T-cell (primary cell): ENCODE measurements around the gene DNAAF5. TPM values are rescaled to one million over a fixed set of nuclear protein-coding genes. Genes with fewer than 3 reads are reported as not detected.
"Not testable (repeated sequence)": the region's sequence is repeated elsewhere in the genome, so short reads cannot be mapped to it uniquely, and the experiment has no call there.

Source experiments
- ATAC-seq, 4 experiments: fragments of 200-7000 bp in 3 of 4; fragments of 150-1000 bp in 1 of 4; cut with Tn5 transposase; replicated peaks in 1 of 4; 1 replicate in 3 of 4; 2 replicates in 1 of 4; pipeline ENCODE4 v1.10.0; 2021; ENCODE audit warnings: moderate library complexity in 3 of 4, mild to moderate bottlenecking in 2 of 4, moderate number of reproducible peaks in 1 of 4
- CTCF ChIA-PET, 2 donors: fragments of 300-600 bp; sonication (Branson Sonifier 250); formaldehyde crosslinking; loops; one replicate each; lab custom pipeline; 2022; ENCODE audit warnings: antibody characterized with exemption in 2 of 2; lab: Charles Lee
- POLR2A ChIA-PET, 2 donors: fragments of 300-600 bp; sonication (Branson Sonifier 250); formaldehyde crosslinking; loops; one replicate each; lab custom pipeline; 2022; ENCODE audit warnings: antibody characterized with exemption in 2 of 2; lab: Charles Lee
- DNase-seq, 35 experiments: peaks; one replicate each; pipeline versions ENCODE4 v3.0.0 to v3.0.0-alpha.2; 2013 to 2023
- H3K27ac ChIP-seq: one replicate; pipeline ENCODE4 v1.5.1; 2013; ENCODE audit warnings: low read length
- H3K27me3 ChIP-seq, 2 experiments: replicated peaks in 1 of 2; 1 replicate in 1 of 2; 2 replicates in 1 of 2; pipeline versions ENCODE4 v1.6.1 to v1.7.0; 2013; ENCODE audit warnings: low read length in 1 of 2, mixed read lengths in 1 of 2; ENCODE audit not compliant: control insufficient read depth in 2 of 2, insufficient read depth in 2 of 2; ENCODE audit errors: extremely low read depth in 1 of 2
- H3K36me3 ChIP-seq, 2 donors: 1 replicate in 1 of 2; 2 replicates in 1 of 2; pipeline versions ENCODE4 v1.6.1 to v1.7.0; 2013; ENCODE audit warnings: low read length in 1 of 2; ENCODE audit not compliant: control insufficient read depth in 2 of 2, insufficient read depth in 1 of 2; ENCODE audit errors: extremely low read depth in 1 of 2
- H3K4me1 ChIP-seq, 2 experiments: 1 replicate in 1 of 2; 2 replicates in 1 of 2; pipeline versions ENCODE4 v1.6.1 to v1.7.0; 2013; ENCODE audit warnings: low read length in 2 of 2, mixed read lengths in 1 of 2; ENCODE audit not compliant: insufficient read depth in 2 of 2, control insufficient read depth in 1 of 2; ENCODE audit errors: extremely low read depth in 1 of 2
- H3K4me3 ChIP-seq, 2 donors: 1 replicate in 1 of 2; 2 replicates in 1 of 2; pipeline versions ENCODE4 v1.5.1 to v1.7.0; 2013; ENCODE audit warnings: mild to moderate bottlenecking in 2 of 2, low read length in 1 of 2, moderate library complexity in 1 of 2; ENCODE audit not compliant: control insufficient read depth in 1 of 2; ENCODE audit errors: extremely low read depth in 1 of 2
- H3K9me3 ChIP-seq: 2 replicates; pipeline ENCODE4 v1.7.0; 2013
- H3K27ac Mint-ChIP-seq, 2 donors: one replicate each; pipeline ENCODE4 v1.8.0; 2020 to 2021; ENCODE audit warnings: mild to moderate bottlenecking in 2 of 2, mixed read lengths in 2 of 2
- H3K27me3 Mint-ChIP-seq, 2 donors: one replicate each; pipeline ENCODE4 v1.8.0; 2021 to 2022; ENCODE audit warnings: mixed read lengths in 2 of 2
- H3K36me3 Mint-ChIP-seq: one replicate; pipeline ENCODE4 v1.8.0; 2021; ENCODE audit warnings: mixed read lengths
- H3K4me1 Mint-ChIP-seq, 3 donors: one replicate each; pipeline ENCODE4 v1.8.0; 2020 to 2022; ENCODE audit warnings: mixed read lengths in 3 of 3, mild to moderate bottlenecking in 1 of 3
- H3K4me3 Mint-ChIP-seq, 3 donors: one replicate each; pipeline ENCODE4 v1.8.0; 2020 to 2022; ENCODE audit warnings: mild to moderate bottlenecking in 3 of 3, mixed read lengths in 3 of 3, moderate library complexity in 3 of 3
- H3K9me3 Mint-ChIP-seq, 3 donors: one replicate each; pipeline ENCODE4 v1.8.0; 2020 to 2022; ENCODE audit warnings: mixed read lengths in 3 of 3
- WGBS: methylation state at CpG from one replicate; pipeline ENCODE4 v1.1.5; 2013; ENCODE audit warnings: missing lambda C conversion rate; ENCODE audit not compliant: insufficient coverage; 5-methylcytosine and 5-hydroxymethylcytosine counted together
- total RNA-seq, 35 experiments: library from RNA in 6 of 35; stranded (reverse) in 6 of 35; fragments of 120-200 nt in 1 of 35; gene quantifications; one replicate each; pipeline versions ENCODE4 v1.2.1 to v1.2.4 and lab custom pipeline; 2013 to 2026

DNAAF5 gene
- total RNA-seq, 5 donors from 2014 or later (not counting 1 experiment from before 2014, with no cell fraction given) = 12.8 to 21.4 (median 17.1) TPM

GRCh38 chr7:739455-739982, 13.0 kb downstream of the DNAAF5 start:
- Mint-ChIP-seq H3K4me1 (peaks cover 0 to 11% (median 9%) of the 10 kb centered on the region in 3 donors), H3K36me3 (peaks cover 35% of the 10 kb centered on the region), H3K27me3 (no peaks in the 10 kb centered on the region), H3K27ac (no peak overlapping the region), H3K9me3 (no peaks in the 10 kb centered on the region), H3K4me3 (no peak overlapping the region)
- H3K27ac ChIP-seq = no peak overlapping the region
- H3K4me1 ChIP-seq = no peaks in the 10 kb centered on the region
- 98% methylated on average over 29 of the region's 31 CpGs for WGBS
- H3K27me3 ChIP-seq = no peaks in the 10 kb centered on the region
- POLR2A ChIA-PET = no interaction called here
- H3K9me3 ChIP-seq = peaks cover 2% of the 10 kb centered on the region
- DNase-seq = no peak
- no peak overlapping the region for H3K4me3 ChIP-seq
- peaks cover 12 to 25% of the 10 kb centered on the region in 2 donors for H3K36me3 ChIP-seq
- ATAC-seq = no peak
- CTCF ChIA-PET = no interaction called here

- peaks cover 41% of the 10 kb centered on the region for H3K36me3 Mint-ChIP-seq
- Histone ChIP-seq H3K4me1 (no peaks in the 10 kb centered on the region), H3K4me3 (no peak overlapping the region), H3K27ac (no peak overlapping the region), H3K27me3 (no peaks in the 10 kb centered on the region), H3K36me3 (peaks cover 9 to 23% of the 10 kb centered on the region in 2 donors), H3K9me3 (no peaks in the 10 kb centered on the region)
- ATAC-seq = no peak
- H3K27ac Mint-ChIP-seq = no peak overlapping the region
- no peaks in the 10 kb centered on the region for H3K9me3 Mint-ChIP-seq
- peaks cover 0 to 11% (median 9%) of the 10 kb centered on the region in 3 donors for H3K4me1 Mint-ChIP-seq
- no peak for DNase-seq
- H3K27me3 Mint-ChIP-seq = no peaks in the 10 kb centered on the region
- WGBS = 95% methylated on average over 32 of the region's 46 CpGs
- POLR2A ChIA-PET = no interaction called here
- H3K4me3 Mint-ChIP-seq = no peak overlapping the region
- CTCF ChIA-PET = no interaction called here
Measured at GRCh38 chr7:739983-740942, 13.8 kb downstream of the DNAAF5 start.

- ChIA-PET POLR2A (no interaction called here), CTCF (no interaction called here)
- H3K27ac Mint-ChIP-seq = no peak overlapping the region
- H3K4me3 Mint-ChIP-seq = no peak overlapping the region
- H3K27me3 Mint-ChIP-seq = no peaks in the 10 kb centered on the region
- H3K36me3 ChIP-seq = peaks cover 7 to 23% of the 10 kb centered on the region in 2 donors
- H3K36me3 Mint-ChIP-seq = peaks cover 46% of the 10 kb centered on the region
- no peak overlapping the region for H3K4me3 ChIP-seq
- 97% methylated on average over 12 of the region's 17 CpGs for WGBS
- DNase-seq (no peak), ATAC-seq (no peak)
- H3K4me1 ChIP-seq = no peaks in the 10 kb centered on the region
- H3K9me3 Mint-ChIP-seq = no peaks in the 10 kb centered on the region
- H3K27me3 ChIP-seq = no peaks in the 10 kb centered on the region
- peaks cover 0 to 11% (median 9%) of the 10 kb centered on the region in 3 donors for H3K4me1 Mint-ChIP-seq
- no peaks in the 10 kb centered on the region for H3K9me3 ChIP-seq
- no peak overlapping the region for H3K27ac ChIP-seq
Measured at GRCh38 chr7:741191-741671, 14.7 kb downstream of the DNAAF5 start.

- Mint-ChIP-seq H3K4me1 (peaks cover 0 to 11% (median 9%) of the 10 kb centered on the region in 3 donors), H3K9me3 (no peaks in the 10 kb centered on the region), H3K27me3 (no peaks in the 10 kb centered on the region), H3K4me3 (no peak overlapping the region), H3K27ac (no peak overlapping the region), H3K36me3 (peaks cover 46% of the 10 kb centered on the region)
- H3K36me3 ChIP-seq = peaks cover 7 to 23% of the 10 kb centered on the region in 2 donors
- no peak for DNase-seq
- no peak overlapping the region for H3K27ac ChIP-seq
- no peaks in the 10 kb centered on the region for H3K4me1 ChIP-seq
- H3K9me3 ChIP-seq = no peaks in the 10 kb centered on the region
- POLR2A ChIA-PET = no interaction called here
- no peak for ATAC-seq
- H3K27me3 ChIP-seq = no peaks in the 10 kb centered on the region
- WGBS = 89% methylated on average over 12 of the region's 15 CpGs
- no peak overlapping the region for H3K4me3 ChIP-seq
- CTCF ChIA-PET = no interaction called here
Measured at GRCh38 chr7:741850-742249, 15.4 kb downstream of the DNAAF5 start.

- 100% methylated on average over 1 of the region's 8 CpGs for WGBS
- Mint-ChIP-seq H3K27ac (no peak overlapping the region), H3K4me1 (peaks cover 0 to 6% (median 3%) of the 10 kb centered on the region in 3 donors), H3K4me3 (no peak overlapping the region), H3K36me3 (peaks cover 47% of the 10 kb centered on the region), H3K9me3 (no peaks in the 10 kb centered on the region), H3K27me3 (no peaks in the 10 kb centered on the region)
- Histone ChIP-seq H3K36me3 (peaks cover 7 to 23% of the 10 kb centered on the region in 2 donors), H3K4me3 (no peak overlapping the region), H3K27ac (no peak overlapping the region), H3K9me3 (no peaks in the 10 kb centered on the region), H3K4me1 (no peaks in the 10 kb centered on the region), H3K27me3 (no peaks in the 10 kb centered on the region)
- ChIA-PET CTCF (no interaction called here), POLR2A (no interaction called here)
- DNase-seq (no peak), ATAC-seq (no peak)
Measured at GRCh38 chr7:742791-743190, 16.3 kb downstream of the DNAAF5 start.

DNA sequence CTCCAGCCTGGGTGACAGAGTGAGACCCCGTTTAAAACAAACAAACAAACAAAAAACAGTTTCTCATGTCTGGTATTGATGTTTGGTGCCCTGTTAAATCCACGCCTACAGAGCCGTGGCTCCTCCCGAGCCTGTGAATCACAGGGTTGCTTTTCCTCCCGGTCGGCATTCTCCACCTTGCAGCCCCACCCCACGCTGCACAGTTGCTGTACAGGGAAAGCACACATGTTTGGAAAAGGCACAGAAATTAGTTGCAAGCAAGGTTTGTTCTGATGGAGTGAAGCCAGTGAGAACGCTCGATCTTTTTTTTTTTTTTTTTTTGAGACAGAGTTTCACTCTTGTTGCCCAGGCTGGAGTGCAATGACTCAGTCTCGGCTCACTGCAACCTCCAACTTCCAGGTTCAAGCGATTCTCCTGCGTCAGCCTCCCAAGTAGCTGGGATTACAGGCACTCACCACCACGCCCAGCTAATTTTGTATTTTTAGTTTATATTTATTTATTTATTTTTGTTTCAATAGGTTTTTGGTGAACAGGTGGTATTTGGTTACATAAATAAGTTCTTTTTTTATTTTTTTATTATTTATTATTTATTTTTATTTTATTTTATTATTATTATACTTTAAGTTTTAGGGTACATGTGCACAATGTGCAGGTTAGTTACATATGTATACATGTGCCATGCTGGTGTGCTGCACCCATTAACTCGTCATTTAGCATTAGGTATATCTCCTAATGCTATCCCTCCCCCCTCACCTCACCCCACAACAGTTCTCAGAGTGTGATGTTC, 17.0 kb downstream of the DNAAF5 start:
- H3K4me1 Mint-ChIP-seq, H3K27me3 Mint-ChIP-seq, H3K9me3 Mint-ChIP-seq, DNase-seq, H3K4me3 ChIP-seq, ATAC-seq, H3K27ac ChIP-seq, H3K27ac Mint-ChIP-seq, H3K9me3 ChIP-seq, H3K4me3 Mint-ChIP-seq, H3K27me3 ChIP-seq, H3K4me1 ChIP-seq: not testable (repeated sequence)
- H3K36me3 Mint-ChIP-seq = peaks cover 40% of the 10 kb centered on the region
- CTCF ChIA-PET = interaction anchor here in 1 of 2 donors (0.7 kb wide), 1 partner anchor 427 kb away, joined by 3 read pairs; no protein-coding TSS in a partner anchor
- WGBS = 91% methylated on average over 4 of the region's 14 CpGs
- peaks cover 7 to 23% of the 10 kb centered on the region in 2 donors for H3K36me3 ChIP-seq
- POLR2A ChIA-PET = interaction anchor here in 1 of 2 donors (0.6 kb wide), 1 partner anchor 122 kb away, joined by 3 read pairs; no protein-coding TSS in a partner anchor
